T-helper 2 cell (primary cell): ENCODE measurements around the gene PCYT1B.
"Not testable (repeated sequence)": the region's sequence is repeated elsewhere in the genome, so short reads cannot be mapped to it uniquely, and the experiment has no call there.

Source experiments
- DNase-seq, 5 experiments: peaks; one replicate each; pipeline versions ENCODE4 v3.0.0 to v3.0.0-alpha.2; 2012 to 2022
- total RNA-seq, 2 donors: gene quantifications; one replicate each; lab custom pipeline; 2026; lab: John Stamatoyannopoulos, UW

PCYT1B gene
- 0 reads per million in 2 donors for total RNA-seq

DNA sequence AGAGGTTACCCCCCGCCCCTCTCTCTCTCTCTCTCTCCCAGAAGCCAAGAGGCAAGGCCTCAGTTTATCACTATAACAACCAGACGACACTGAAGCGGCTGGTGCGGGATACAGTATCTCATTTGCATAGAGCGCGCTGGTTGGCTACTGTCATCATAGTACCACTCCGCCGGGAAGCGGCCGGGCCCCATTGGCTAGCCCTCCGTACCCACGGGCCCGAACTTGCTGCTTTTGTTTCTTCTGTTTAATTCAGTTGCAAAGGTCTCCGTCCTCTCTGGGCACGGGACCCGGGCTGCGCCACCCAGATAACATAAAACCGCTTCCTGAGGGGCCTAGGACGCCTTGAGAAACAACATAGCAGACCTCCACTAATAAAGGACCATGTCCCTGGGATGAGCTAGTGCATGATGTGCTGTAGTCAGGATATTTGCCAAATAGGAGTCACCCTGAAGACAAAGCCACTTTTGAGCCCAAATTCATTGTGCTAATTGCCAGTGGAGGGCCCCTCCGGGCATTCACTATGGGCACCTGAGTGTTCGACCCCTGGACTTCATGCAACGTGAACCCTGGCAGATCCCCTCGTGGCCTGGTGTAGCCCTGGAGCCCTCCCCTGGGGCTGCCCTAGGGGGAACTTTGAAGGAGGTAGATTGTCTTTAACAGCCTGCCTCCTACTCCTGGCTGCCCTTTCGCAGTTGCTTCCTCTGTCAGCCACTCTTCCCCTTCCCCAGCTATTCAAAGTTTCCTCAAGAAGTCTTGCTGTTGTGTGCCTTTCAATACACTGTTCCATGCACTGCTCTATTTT, at the start of gene PCYT1B:
TSS of gene PCYT1B (minus strand) at position 91 of the 802 bp plus-strand sequence. CDS start 242 bp downstream, outside the sequence.
- peak; percentile 8 to 81 (median 31) for DNase-seq

DNA sequence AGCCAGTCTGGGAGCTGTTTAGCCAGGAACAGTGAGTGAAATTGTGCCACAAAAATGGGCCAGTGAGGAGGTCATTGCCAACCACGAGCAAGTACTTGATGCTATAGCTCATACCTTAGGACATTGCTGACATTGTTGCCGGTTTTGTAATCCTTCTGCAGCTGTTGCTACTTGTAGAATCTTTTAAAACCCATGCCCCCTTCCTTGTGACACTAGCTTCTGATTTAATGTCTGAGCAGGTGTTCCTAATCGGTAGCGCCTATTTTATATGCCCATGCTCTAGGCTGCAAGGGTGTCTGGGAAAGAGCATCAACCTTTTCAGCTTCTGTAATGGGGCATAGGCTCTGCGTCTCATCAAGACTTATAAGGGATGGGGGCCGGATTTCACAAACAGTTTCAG, 49.1 kb upstream of the PCYT1B start:
- DNase-seq = no peak

DNA sequence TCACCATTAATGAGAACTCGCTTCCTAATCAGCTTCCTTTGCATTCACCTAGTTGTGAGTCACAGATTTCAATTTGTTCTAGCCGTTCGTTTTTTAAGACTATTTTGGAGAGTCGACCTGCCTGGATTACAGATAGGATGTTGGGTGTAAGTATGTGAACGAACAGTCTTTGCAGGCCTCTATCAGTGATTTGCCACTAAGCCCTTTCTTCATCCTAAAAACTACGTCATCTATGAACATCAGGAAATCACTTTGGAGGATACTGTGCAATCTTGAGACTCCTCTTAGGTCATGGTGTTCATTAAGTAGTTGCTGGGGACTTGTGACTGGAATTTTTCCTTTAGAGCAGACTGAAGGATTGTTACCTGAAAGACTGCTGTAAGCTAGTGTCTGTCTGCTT, 47.7 kb upstream of the PCYT1B start:
- DNase-seq = peak in 1 of 5 experiments; percentile 3

DNA sequence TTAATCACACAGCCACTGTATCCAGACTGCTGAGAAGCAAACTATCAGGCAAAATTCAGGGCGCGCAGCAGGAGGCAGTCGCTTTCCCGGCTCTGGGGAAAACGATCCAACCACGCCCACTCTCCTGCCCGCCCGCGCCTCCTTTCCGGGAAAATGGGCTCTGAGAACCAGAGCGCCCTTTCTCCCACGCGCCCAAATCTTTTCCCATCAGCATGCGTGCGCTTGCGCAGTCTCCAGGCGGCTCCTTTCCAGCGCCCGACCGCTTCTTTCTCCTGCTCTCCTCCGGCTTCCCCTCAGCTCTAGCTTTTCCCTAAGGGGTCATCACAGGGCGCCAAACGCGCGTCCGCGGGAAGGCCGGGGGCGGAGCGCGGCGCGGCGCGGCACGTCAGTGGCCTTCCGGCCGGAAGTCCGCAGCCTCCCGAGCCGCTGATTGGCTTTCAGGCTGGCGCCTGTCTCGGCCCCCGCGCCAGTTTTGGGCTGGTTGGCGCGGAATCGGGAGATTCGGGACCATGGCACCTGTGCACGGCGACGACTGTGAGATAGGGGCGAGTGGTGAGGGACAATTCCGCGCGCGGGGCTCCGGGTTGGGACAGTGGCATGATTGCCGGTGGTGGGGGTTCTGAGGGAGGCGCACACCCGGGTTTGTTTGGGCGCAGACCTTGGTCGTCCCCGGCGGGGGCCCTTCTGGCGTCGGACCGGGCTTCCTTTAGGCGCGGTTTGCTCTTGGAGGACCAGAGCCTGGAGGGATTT, 46.5 kb upstream of the PCYT1B start, which contains the start of gene POLA1:
TSS of gene POLA1 (plus strand) at position 466 of the 750 bp plus-strand sequence. CDS start at position 510, 44 bp downstream.
- DNase-seq = peak; percentile 29 to 87 (median 54)

DNA sequence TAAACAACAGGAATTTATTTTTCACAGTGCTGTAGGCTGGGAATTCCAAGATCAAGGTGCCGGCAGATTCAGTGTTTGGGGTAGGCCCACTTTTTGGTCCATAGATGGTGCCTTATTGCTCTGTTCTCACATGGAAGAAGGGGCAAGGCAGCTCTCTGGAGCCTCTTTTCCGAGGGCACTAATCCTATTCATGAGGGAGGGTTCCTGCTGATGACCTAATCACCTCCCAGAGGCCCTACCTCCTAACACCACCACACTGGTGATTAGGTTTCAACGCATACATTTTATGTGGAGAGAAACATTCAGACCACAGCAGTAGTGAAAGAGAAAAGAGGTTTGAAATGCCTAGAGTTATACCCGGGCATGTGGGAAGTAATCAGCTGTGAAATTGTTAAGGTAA, 45.2 kb upstream of the PCYT1B start:
- no peak for DNase-seq

DNA sequence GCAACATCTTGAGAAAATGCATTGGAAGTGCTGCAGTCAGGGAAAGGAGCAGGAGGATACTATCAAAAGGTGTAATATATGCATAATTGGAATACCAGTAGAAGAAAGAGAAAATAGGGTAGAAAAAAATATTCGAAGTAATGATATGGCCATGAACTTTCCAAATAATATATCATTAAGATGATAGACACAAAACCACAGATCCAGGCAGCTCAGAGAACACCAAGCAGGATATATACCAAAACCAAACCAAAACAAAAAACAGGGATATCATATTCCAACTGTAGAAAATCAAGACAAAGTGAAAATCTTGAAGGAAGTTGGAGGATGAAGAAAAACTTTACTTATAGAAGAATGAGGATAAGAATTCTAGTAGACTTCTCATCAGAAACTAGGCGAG, 36.9 kb upstream of the PCYT1B start:
- no peak for DNase-seq

DNA sequence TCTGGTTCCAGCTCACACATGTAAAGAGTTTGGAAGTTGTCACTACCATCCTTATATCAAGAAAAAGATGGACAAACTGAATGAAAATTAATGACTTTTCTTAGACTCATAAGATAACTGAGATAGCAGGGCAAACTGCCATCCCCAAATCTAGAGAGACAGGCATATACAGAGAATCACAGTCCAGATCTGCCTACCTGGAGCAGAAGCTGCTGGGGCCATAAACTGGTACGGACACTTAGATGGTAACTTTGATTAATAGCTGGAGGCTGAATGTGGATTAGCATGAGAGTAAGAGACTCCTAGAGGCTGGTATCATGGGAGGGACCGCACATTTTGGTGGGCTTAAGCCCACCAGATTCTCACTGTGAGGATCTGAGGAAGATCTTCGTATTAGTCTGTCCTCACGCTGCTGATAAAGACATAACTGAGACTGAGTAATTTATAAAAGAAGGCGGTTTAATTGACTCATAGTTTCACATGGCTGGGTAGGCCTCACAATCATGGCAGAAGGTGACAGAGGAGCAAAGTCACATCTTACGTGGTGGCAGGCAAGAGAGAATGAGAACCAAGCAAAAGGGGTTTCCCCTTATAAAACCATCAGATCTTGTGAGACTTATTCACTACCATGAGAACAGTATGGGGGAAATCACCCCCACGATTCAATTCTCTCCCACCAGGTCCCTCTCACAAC, 35.7 kb upstream of the PCYT1B start:
- peak in 1 of 5 experiments; percentile 41 for DNase-seq

DNA sequence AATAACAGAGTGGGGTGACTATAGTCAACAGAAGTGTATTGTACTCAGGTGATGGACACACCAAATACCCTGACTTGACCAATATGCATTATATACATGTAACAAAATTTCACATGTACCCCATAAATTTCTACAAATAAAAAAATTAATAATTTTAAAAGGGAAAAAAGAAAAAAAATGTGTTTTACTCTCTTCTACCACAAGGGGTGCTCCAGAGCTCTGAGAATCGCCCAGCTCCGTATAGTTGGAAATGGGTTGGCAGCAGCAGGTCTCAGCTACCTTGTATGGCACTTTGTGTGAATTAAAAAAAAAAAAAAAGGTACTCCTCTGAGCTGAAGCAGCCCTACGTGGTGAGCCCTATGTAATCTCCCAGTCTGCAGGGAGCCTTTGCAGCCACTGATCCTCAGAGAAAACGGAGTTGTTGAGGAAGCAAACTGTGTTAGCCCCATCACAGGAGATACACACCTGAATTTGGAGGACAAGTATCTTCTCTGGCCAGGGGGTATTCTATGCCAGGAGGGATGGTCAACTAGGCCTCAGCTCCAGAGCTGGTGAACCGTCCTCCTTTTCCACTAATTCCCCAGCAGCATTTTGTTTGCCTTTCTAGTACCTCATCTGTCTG, 29.4 kb upstream of the PCYT1B start:
- peak in 1 of 5 experiments; percentile 10 for DNase-seq

DNA sequence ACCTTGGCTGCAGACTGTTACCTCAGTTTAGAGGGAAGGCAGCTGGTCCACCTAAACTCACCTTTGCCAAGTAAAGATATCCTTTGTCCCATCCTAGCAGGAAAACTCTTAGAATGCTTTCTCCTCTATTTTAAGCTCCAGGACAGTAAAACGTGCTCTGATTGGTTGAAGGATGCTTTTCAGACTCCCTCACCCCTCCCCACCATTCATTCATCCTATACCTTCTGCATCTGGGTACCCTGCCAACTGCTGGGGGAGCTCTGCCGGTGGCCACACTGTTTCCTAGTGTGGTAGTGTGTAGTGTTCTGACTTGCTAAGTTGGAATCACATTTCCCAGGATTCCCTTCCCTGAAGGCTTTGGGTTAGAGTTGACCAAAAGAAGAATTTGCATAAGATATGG, 26.3 kb upstream of the PCYT1B start:
- no peak for DNase-seq

DNA sequence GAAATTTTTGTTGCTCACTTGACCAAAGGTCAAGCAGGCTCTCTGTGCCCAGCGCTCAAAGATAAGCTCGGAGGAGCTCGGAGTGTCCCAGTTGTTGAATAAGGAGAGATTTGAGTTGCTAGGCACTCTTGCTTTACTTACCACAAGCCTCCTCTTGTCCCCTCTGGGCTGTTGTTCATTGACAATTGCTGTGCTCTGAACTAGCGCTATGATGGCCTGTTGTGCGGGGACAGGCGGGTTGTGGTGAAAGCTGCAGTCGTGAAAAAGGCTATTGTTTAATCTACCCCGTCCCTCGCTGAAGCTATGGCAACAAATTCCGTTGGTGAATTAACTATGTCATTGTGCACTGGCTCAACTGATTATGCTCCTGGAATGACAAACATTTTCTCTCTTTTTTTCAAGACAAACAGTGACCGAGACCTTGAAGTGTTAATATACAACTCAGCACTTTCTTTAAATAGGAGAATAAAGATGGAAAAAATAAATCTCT, 25.6 kb upstream of the PCYT1B start:
- DNase-seq = no peak

DNA sequence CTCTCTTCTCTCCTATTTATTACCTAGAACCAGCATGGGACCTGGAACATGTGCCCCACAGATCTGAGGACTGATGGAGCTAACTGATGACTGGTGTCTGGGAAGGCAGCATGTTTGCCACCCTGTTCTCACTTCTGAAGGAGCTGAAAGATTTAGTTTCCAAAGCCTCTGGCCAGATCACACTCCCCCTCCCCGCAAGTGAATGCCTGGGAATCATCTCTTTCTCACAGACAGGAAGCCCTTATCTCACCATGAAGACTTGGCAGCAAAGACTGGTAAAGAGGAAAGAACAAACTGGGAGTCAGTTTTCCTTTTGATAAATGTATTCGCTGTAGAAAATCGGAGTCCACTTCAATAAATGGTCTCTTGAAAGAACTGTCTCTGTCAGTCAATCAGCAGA, 21.0 kb upstream of the PCYT1B start:
- DNase-seq = no peak

DNA sequence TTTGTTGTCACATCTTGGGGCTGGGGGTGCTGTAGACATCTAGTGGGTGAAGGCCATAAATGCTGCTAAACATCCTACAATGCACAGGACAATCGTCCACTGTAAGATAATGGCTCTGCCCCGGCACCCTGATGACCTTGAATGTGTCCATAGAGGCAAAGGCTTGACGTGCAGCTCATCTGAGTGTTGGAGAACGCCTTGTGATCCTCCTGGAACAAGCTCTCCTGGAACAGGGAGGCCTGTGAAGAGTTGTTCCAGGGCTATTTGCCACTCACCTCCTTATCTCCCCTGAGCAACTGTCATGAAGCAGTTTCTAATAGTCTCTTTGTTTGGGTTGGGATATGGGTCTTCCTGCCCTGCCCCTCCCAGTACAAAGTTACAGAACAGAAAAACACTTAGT, 15.2 kb upstream of the PCYT1B start:
- no peak for DNase-seq

DNA sequence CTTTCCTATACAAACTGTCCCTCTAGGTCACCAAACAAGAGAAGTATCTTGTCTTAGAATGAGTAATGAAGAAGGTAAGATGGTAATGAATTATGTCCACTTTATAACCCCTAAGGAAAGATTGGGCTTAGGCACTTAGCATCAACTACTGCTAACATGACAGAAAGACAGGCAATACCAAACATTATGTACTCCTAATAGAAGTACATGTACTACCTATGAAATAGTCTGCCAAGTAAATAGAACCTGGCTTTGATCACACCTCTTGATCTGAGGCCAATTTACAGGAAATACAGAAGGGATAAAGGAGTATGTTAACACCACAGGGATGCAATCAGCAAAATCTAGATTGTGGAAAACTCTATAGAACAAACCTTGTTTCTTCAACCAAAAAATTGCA, 14.1 kb upstream of the PCYT1B start:
- DNase-seq = no peak

DNA sequence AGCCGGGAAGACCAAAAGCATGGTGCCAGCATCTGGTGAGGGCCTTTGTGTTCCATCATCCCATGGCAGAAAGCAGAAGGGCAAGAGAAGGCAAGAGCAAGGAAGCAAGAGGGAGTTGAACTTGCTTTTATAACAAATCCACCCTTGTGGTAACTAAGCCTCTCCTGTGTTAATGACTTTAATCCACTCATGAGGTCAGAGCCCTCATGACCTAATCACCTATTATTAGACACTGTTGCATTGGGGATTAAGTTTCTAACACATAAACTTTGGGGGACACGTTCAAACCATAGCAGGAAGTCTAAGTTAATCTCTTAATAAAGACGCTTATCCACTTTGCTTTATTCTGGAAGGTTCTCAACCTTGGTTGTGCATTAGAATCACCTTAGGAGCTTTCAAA, 12.5 kb upstream of the PCYT1B start:
- no peak for DNase-seq

DNA sequence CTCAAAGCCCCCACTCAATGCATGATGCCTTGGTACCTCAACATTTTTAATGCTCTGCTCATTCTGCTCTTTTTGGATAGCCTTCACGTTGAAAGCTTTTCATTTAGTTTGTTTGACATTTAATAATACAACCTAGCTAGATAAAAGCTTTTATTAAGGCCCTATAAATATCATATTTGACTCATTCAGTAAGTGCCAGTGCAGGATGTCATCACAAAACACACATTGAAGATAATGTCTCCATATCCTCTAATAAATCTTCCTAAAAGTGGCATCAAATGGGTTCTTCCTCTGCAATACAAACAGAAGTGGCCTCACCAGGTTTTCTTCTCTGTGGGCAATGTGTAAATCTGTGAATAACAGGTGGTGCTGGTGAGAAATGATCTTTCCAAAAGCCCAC, 12.0 kb upstream of the PCYT1B start:
- DNase-seq = no peak

DNA sequence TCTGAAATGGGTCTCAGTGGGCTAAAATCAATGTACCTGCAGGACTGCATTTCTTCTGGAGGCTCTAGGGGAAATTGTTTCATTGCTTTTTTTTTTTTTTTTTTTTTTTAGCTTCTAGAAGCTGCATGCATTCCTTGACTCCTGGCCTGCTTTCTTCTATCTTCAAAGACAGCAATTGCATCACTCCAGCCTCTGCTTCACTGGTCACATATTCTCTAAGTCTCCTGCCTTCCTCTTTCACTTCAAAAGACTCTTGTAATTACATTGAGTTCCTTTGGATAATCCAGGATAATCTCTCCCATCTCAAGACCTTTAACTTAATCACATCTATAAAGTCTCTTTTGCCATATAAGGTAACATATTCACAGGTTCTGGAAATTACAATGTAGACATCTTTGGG, 11.3 kb upstream of the PCYT1B start:
- no peak for DNase-seq

DNA sequence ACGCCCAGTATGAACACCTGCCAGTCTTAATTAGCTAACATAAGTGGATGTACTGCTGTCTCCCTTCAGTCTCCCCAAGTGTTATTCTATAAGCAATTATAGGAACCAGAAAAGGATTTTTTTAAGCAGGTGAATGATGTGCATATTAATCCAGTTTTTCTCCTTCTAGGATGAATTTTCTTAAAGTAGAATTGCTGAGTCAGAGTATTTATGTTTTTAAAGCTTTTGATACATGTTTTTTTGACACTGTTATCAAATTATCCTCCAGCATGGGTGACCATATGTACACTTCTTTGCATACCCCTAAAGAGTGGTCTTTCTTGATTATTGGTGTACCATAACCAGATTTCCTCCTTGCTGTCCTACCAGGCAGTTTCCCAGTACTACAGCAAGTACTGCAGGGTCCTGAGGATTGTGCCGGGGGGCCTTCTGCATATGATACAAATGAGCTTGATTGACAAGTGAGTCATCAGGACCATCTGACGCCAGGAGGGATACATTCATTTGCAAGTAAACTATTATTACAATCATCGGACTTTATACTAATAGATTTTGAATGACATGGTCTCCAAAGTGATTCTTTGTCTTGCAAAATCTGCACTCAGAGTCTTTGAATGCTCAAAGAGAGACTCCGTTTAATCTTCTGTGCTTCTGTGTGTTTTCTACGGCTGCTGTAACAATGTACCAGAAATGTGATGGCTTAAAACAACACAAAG, 10.7 kb upstream of the PCYT1B start:
- DNase-seq = no peak

DNA sequence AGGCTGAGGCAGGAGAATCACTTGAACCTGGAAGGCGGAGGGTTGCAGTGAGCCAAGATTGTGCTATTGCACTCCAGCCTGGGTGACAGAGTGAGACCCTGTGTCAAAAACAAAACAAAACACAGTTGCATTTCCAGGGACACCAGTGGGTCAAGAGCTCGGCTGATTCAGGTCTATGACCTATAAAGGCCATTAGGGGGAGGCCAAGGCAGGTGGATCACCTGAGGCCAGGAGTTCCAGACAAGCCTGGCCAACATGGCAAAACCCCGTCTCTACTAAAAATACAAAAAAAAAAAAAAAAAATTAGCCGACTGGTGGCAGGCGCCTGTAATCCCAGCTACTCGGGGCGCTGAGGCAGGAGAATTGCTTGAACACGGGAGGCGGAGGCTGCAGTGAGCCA, 8.5 kb upstream of the PCYT1B start:
- not testable (repeated sequence) for DNase-seq

DNA sequence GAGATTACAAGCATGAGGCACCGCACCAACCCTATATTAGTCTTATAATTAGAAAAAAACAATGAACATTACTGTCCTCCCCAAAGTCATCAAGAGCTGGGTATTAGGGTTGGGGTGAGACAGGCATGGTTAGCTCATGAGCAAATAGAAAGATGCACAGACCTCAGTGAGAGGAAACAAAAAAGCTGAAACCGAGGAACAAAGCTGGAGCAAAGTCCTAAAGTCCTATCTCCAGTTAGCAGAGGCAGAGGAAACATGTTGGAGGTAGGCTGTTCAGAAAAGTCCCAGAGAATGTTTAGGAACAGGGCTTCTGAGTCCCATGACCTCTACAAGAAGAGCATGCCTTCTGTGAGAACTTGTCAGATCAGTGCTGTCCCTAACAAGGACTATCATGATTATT, 4.6 kb upstream of the PCYT1B start:
- DNase-seq = no peak

DNA sequence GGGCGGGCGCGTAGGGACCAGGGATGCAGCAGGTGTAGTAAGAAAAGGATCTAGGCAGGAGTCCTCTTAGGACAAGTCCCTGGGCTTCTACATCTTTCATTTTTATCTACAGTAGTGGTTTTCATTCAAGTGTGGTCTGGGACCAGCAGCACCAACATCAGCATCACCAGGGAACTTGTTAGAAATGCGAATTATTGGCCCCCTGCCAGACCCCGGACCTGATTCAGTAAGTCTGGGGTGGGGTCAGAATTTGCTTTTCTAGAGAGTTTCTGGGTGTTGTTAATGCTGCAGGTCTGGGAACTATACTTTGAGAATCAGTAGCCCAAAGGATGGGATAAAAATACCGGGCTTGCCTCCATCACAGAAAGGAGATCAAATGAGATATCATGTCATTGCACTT, 1.3 kb upstream of the PCYT1B start:
- DNase-seq = no peak

DNA sequence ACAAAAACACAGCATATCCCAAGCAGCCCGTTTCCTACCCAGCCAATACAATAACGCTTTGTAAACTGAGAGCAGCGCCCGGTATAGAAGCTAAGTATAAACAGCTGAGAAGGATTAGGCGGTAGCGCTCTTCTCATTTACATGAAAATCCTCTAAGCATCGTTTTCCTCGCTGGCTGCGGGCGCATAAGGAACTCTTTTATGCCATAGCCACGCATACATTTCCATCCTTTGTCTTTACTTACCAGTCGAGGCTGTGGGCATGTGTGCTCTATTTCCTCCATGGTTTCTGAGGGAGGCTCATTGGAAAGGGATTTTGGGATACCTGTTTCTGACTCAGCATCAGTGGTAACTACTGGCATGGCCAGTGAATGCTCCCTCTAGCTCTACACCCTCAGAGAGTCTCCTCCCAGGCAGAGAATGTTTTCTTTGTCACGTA, 383 bp downstream of the PCYT1B start:
- no peak for DNase-seq

DNA sequence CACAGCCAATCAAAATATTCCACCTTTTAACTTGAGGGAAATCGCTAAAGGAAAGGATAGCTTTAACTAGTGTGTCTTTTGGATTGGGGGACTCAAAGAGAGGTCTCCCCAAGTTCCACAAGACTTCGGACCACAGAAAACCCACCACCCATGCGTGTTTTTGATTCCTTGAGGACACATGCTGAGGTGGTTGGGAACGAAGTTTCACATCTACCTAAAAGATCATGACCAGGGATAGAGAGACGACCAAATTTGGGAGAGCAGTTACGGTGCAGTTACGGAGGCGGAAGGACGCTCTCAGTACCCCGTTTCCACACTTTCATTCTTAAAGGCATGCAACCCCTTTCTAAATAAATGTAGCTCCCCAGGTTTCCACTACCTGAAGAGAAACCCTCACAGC, 1.1 kb downstream of the PCYT1B start:
- DNase-seq = no peak
